Measurements from ENCODE around the gene PHAF1. TPM values are rescaled to one million over a fixed set of nuclear protein-coding genes. Genes with fewer than 3 reads are reported as not detected.
A peak's percentile ranks its signal among the peaks of the same experiment; 100 is the strongest.

Gene PHAF1
- total and polyA plus RNA-seq, 2 of the 13 experiments (the other 11 are each of a cell fraction or from before 2014, with no cell fraction given) = 48.3 to 174 TPM

GRCh38 chr16:67111951-67112444, 2.3 kb downstream of the PHAF1 start (continued):
- TF ChIP-seq, protein P1, sequence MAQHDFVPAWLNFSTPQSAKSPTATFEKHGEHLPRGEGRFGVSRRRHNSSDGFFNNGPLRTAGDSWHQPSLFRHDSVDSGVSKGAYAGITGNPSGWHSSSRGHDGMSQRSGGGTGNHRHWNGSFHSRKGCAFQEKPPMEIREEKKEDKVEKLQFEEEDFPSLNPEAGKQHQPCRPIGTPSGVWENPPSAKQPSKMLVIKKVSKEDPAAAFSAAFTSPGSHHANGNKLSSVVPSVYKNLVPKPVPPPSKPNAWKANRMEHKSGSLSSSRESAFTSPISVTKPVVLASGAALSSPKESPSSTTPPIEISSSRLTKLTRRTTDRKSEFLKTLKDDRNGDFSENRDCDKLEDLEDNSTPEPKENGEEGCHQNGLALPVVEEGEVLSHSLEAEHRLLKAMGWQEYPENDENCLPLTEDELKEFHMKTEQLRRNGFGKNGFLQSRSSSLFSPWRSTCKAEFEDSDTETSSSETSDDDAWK (CRISPR knock-in tag; IDR thresholded peaks at IDR 0.05) = no peak
- TF ChIP-seq BCL6 (CRISPR knock-in tag; IDR thresholded peaks at IDR 0.05) = 0 out of 2 replicates have a peak, but pooled peaks have one; percentile 6
- TF ChIP-seq MYNN (CRISPR knock-in tag; IDR thresholded peaks at IDR 0.05; ENCODE audit: low read depth) = 0 out of 2 replicates have a peak, but pooled peaks have one; percentile 29
- 0 out of 2 replicates have a peak, but pooled peaks have one; percentile 8 for TF ChIP-seq ZNF501 (CRISPR knock-in tag; IDR thresholded peaks at IDR 0.05)
- 0 out of 2 replicates have a peak, but pooled peaks have one; percentile 3 for TF ChIP-seq ZNF569 (CRISPR knock-in tag; IDR thresholded peaks at IDR 0.05; ENCODE audit: borderline replicate concordance)
- 0 out of 2 replicates have a peak, but pooled peaks have one; percentile 13 for TF ChIP-seq PHF8 (CRISPR knock-in tag; IDR thresholded peaks at IDR 0.05)
- TF ChIP-seq ZNF644 (CRISPR knock-in tag; IDR thresholded peaks at IDR 0.05; ENCODE audit: low read depth) = 0 out of 2 replicates have a peak, but pooled peaks have one; percentile 14

DNA sequence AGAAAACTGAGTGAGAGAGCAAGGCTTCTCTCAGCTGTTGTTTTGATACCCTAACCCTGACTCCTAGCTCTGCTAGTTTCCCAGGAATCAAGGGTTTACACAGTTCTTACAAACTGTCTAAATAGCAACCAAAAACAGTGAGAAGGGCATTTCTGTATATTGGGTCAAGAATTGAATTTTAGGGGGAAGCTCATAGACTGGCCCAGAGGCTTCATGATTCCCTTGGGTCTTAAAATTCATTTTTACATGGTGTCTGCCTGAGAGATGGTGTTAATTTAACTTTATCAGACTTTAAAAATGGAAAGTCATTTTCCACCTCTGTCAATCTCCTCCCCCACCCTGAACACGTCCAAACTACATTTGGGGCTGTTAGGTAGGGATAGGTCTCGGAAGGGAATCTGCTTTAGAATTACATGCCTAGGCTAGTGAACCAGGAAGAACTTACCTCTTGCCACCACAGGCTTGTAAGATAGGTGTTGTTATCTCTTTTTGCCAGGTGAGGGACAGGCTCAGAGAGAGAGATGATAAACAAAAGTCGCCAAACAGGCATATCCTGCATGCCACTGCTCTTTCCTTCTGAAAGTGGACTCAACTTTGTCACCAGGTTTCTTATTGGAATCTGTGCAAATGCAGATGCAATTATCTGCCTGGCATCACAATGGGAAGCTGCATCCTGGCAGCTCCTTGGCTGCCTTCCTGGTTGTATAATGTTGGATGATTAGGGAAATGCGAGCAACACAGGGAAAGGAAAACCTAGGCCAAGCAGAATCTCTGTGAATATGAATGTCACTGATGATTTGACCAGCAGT, 3.1 kb downstream of the PHAF1 start:
- no peaks in the 10 kb centered on the region for H3K9me3 ChIP-seq (ENCODE audit: low read length)
- H3K79me2 ChIP-seq (ENCODE audit: insufficient read depth, low read length) = peaks cover 74% of the 10 kb centered on the region
- H3K27me3 ChIP-seq (ENCODE audit: control insufficient read depth in 1 of 2, insufficient read depth in 2 of 2, low read length in 2 of 2) = no peaks in the 10 kb centered on the region; a peak in 1 of 5 replicates
- peak overlapping the region; percentile 90 for H3K27ac ChIP-seq (ENCODE audit: extremely low read length, insufficient read depth, low read length)
- BruUV-seq (replicated peaks) = no TSS peak
- intact Hi-C loops (cut with micrococcal nuclease; ENCODE audit: unreplicated experiment) (no loop called here), in situ Hi-C loops (cut with HindIII; ENCODE audit: extremely low pct_ligation_motif_present, low pct_unique_long_range_greater_than_20kb) (no loop called here)
- FAIRE-seq (peak; percentile 51), DNase-seq (ENCODE audit: low spot score) (peak; percentile 62), ATAC-seq (no peak)
- H3K4me1 ChIP-seq (ENCODE audit: insufficient read depth, low read length) = peaks cover 80% of the 10 kb centered on the region
- peak overlapping the region; percentile 92 for H3K9ac ChIP-seq (ENCODE audit: insufficient read depth, low read depth, low read length)
- ChIA-PET POLR2A (interaction anchor here (1.0 to 4.3 kb wide), 15 partner anchors 10 to 449 kb away, joined by 3 to 31 read pairs (median 7); partner anchors contain the start of genes B3GNT9, NOL3 and TMEM208), CTCF (ENCODE audit: low intra/inter-chr PET ratio, low total read pairs) (no interaction called here)
- peak overlapping the region; percentile 81 to 99 (median 83) for H3K4me3 ChIP-seq (replicated peaks in 1 of 3; ENCODE audit: insufficient read depth in 1 of 3, low read depth in 2 of 3, low read length in 3 of 3)
- no peak overlapping the region for H2AFZ ChIP-seq (ENCODE audit: low read length)
- peaks cover 31% of the 10 kb centered on the region for H4K20me1 ChIP-seq (ENCODE audit: insufficient read depth, low read length)
- H3K4me2 ChIP-seq (ENCODE audit: low read depth, low read length) = peak overlapping the region; percentile 98
- peaks cover 10 to 12% of the 10 kb centered on the region in 2 experiments; a peak in 4 of 5 replicates for H3K36me3 ChIP-seq (replicated peaks in 1 of 2; ENCODE audit: control insufficient read depth in 1 of 2, insufficient read depth in 2 of 2, low read length in 2 of 2)
- 36% methylated on average over 4 of the region's 4 CpGs for WGBS (ENCODE audit: low lambda C conversion rate)
- TF ChIP-seq RELA (CRISPR knock-in tag; IDR thresholded peaks at IDR 0.05) = no peak
- TF ChIP-seq ZFP36L2 (CRISPR knock-in tag; IDR thresholded peaks at IDR 0.05) = no peak
- no peak for TF ChIP-seq ZSCAN21 (CRISPR knock-in tag; IDR thresholded peaks at IDR 0.05; ENCODE audit: borderline replicate concordance)
- no peak for TF ChIP-seq HCFC1 (IDR thresholded peaks at IDR 0.05; ENCODE audit: low read depth, low read length)
- TF ChIP-seq, protein P2, sequence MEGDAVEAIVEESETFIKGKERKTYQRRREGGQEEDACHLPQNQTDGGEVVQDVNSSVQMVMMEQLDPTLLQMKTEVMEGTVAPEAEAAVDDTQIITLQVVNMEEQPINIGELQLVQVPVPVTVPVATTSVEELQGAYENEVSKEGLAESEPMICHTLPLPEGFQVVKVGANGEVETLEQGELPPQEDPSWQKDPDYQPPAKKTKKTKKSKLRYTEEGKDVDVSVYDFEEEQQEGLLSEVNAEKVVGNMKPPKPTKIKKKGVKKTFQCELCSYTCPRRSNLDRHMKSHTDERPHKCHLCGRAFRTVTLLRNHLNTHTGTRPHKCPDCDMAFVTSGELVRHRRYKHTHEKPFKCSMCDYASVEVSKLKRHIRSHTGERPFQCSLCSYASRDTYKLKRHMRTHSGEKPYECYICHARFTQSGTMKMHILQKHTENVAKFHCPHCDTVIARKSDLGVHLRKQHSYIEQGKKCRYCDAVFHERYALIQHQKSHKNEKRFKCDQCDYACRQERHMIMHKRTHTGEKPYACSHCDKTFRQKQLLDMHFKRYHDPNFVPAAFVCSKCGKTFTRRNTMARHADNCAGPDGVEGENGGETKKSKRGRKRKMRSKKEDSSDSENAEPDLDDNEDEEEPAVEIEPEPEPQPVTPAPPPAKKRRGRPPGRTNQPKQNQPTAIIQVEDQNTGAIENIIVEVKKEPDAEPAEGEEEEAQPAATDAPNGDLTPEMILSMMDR (CRISPR knock-in tag; IDR thresholded peaks at IDR 0.05) = peak; percentile 29
- TF ChIP-seq SRSF1 (optimal IDR thresholded peaks at IDR 0.05; ENCODE audit: low read depth, low read length) = no peak
- TF ChIP-seq ZNF543 (CRISPR knock-in tag; IDR thresholded peaks at IDR 0.05) = no peak
- TF ChIP-seq ZNF512 (CRISPR knock-in tag; IDR thresholded peaks at IDR 0.05) = no peak
- 0 out of 2 replicates have a peak, but pooled peaks have one; percentile 46 for TF ChIP-seq ZNF317 (CRISPR knock-in tag; IDR thresholded peaks at IDR 0.05)
- no peak for TF ChIP-seq ZNF891 (CRISPR knock-in tag; IDR thresholded peaks at IDR 0.05)
- no peak for TF ChIP-seq TBL1XR1 (IDR thresholded peaks at IDR 0.05; ENCODE audit: borderline replicate concordance, low read length, partially characterized antibody)

Data from HepG2 (cell line).